Naive B cell (primary cell): ENCODE measurements around the gene CAD. TPM values are rescaled to one million over a fixed set of nuclear protein-coding genes. Genes with fewer than 3 reads are reported as not detected.
"Not testable (repeated sequence)": the region's sequence is repeated elsewhere in the genome, so short reads cannot be mapped to it uniquely, and the experiment has no call there.

Experiments used
- ATAC-seq, 2 donors: fragments of 150-1000 bp; cut with Tn5 transposase; 2 replicates each; pipeline ENCODE4 v1.10.0; 2021; ENCODE audit warnings: low read depth in 2 of 2, mild to moderate bottlenecking in 2 of 2, moderate library complexity in 2 of 2
- DNase-seq: peaks from one replicate; pipeline ENCODE4 v3.0.0; 2022
- H3K27ac Mint-ChIP-seq, 6 donors: one replicate each; pipeline ENCODE4 v1.8.0; 2020 to 2022; ENCODE audit warnings: mild to moderate bottlenecking in 6 of 6, mixed read lengths in 6 of 6, moderate library complexity in 5 of 6, inconsistent platforms in 2 of 6
- H3K27me3 Mint-ChIP-seq, 3 donors: one replicate each; pipeline ENCODE4 v1.8.0; 2021 to 2022; ENCODE audit warnings: mixed read lengths in 3 of 3, mild to moderate bottlenecking in 1 of 3
- H3K36me3 Mint-ChIP-seq, 2 donors: one replicate each; pipeline ENCODE4 v1.8.0; 2020 to 2022; ENCODE audit warnings: mixed read lengths in 2 of 2, inconsistent platforms in 1 of 2, mild to moderate bottlenecking in 1 of 2
- H3K4me1 Mint-ChIP-seq, 3 donors: one replicate each; pipeline ENCODE4 v1.8.0; 2020 to 2022; ENCODE audit warnings: mixed read lengths in 3 of 3, inconsistent platforms in 1 of 3, mild to moderate bottlenecking in 1 of 3, moderate library complexity in 1 of 3
- H3K4me3 Mint-ChIP-seq, 8 donors: one replicate each; pipeline ENCODE4 v1.8.0; 2020 to 2022; ENCODE audit warnings: mild to moderate bottlenecking in 8 of 8, mixed read lengths in 8 of 8, moderate library complexity in 8 of 8, inconsistent platforms in 2 of 8
- H3K9me3 Mint-ChIP-seq, 7 donors: one replicate each; pipeline ENCODE4 v1.8.0; 2020 to 2022; ENCODE audit warnings: mixed read lengths in 7 of 7, mild to moderate bottlenecking in 5 of 7, inconsistent platforms in 2 of 7, moderate library complexity in 1 of 7
- polyA plus RNA-seq, 6 donors: library from polyadenylated mRNA; unstranded; fragments of 300-500 nt; fragmentation: Illumina TruSeq; gene quantifications; one replicate each; pipeline ENCODE4 v1.2.3, GENCODE V29; 2021; ENCODE audit warnings: low read depth in 6 of 6

CAD gene
- polyA plus RNA-seq, 6 donors from 2014 or later: 5.4 to 20.7 (median 14.0) TPM

GRCh38 chr2:27261241-27261925 is 44.2 kb downstream of the CAD start:
- H3K27me3 Mint-ChIP-seq: peaks cover 56 to 71% (median 68%) of the 10 kb centered on the region in 3 donors
- H3K4me1 Mint-ChIP-seq: peaks cover 26 to 32% (median 27%) of the 10 kb centered on the region in 3 donors
- DNase-seq (no peak), ATAC-seq (no peak)
- H3K36me3 Mint-ChIP-seq: peaks cover 0 to 15% of the 10 kb centered on the region in 2 donors
- H3K4me3 Mint-ChIP-seq: peak overlapping the region; percentile 43 to 93 (median 80)
- H3K27ac Mint-ChIP-seq: peak overlapping the region in 1 of 6 donors; percentile 51
- H3K9me3 Mint-ChIP-seq: no peaks in the 10 kb centered on the region

GRCh38 chr2:27261926-27262298 is 44.7 kb downstream of the CAD start:
- no peak for ATAC-seq
- Mint-ChIP-seq H3K27me3 (peaks cover 56 to 65% (median 62%) of the 10 kb centered on the region in 3 donors), H3K27ac (no peak overlapping the region), H3K36me3 (peaks cover 0 to 15% of the 10 kb centered on the region in 2 donors), H3K9me3 (no peaks in the 10 kb centered on the region), H3K4me3 (peak overlapping the region; percentile 43 to 93 (median 80)), H3K4me1 (peaks cover 26 to 32% (median 27%) of the 10 kb centered on the region in 3 donors)
- peak; percentile 11 for DNase-seq

GRCh38 chr2:27262379-27263286 is 45.5 kb downstream of the CAD start, which contains the start of gene SLC30A3:
Gene SLC30A3 (minus strand): TSS chr2:27263047. CDS start chr2:27262906, 141 bp downstream.
- Mint-ChIP-seq H3K9me3 (no peaks in the 10 kb centered on the region), H3K27me3 (peaks cover 52 to 58% (median 55%) of the 10 kb centered on the region in 3 donors), H3K36me3 (peaks cover 0 to 15% of the 10 kb centered on the region in 2 donors), H3K4me1 (peaks cover 26 to 32% (median 27%) of the 10 kb centered on the region in 3 donors), H3K27ac (peak within 1 kb of the TSS in 3 of 6 donors; percentile 72 to 81 (median 74)), H3K4me3 (peak within 1 kb of the TSS; percentile 72 to 96 (median 94))
- DNase-seq (peak; percentile 51), ATAC-seq (peak; percentile 37 to 43)

DNA sequence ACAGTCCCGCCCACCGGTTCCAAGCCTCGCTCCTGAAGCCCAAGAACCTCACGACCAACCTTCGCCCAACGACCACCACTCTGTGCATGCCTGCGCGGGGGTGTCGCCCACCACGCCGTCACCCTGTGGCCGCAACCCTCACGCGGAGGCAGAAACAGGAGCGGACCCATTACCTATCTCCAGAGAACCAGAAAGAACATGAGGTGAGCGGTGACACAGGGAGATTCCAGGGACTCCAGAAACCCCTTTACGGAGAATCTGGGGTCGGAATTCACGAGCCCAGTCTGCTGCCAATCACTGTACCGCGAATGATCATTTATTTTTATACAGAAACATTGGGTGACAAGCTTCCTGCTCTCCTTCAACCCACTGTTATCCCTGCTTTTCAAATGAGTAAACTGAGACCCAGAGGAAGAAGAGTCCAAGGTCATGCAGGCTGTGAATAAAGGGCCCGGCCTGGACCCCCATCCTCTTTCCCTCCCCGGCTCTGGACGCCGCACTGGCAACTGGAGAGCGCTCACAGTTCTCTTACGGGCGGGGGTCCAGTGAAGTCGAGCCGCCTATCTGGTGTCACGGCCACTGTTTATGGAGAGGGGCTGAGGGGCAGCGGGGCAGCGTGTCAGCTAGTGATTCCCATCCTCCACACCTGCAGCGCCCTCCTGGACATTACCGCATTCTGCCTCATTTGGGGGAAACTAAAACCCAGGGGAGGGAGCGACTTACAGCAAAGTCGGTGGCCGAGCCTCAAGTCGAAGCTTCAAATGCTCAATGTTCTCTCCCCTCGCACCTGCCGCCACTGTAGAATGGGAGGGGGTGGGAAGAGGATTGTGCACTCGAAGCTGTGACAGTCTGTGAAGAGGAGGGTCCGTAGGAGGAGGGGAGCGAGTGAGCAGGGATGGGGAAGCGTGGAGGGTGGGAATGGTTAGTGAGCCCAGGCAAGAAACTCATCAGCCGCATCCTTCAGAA is 46.4 kb downstream of the CAD start:
- H3K36me3 Mint-ChIP-seq: peaks cover 0 to 15% of the 10 kb centered on the region in 2 donors
- ATAC-seq (no peak), DNase-seq (peak; percentile 11)
- H3K27me3 Mint-ChIP-seq: peaks cover 46 to 50% (median 46%) of the 10 kb centered on the region in 3 donors
- H3K4me3 Mint-ChIP-seq: peak overlapping the region; percentile 72 to 96 (median 94)
- peak overlapping the region in 4 of 6 donors; percentile 72 to 84 (median 78) for H3K27ac Mint-ChIP-seq
- no peaks in the 10 kb centered on the region for H3K9me3 Mint-ChIP-seq
- H3K4me1 Mint-ChIP-seq: peaks cover 26 to 32% (median 27%) of the 10 kb centered on the region in 3 donors

DNA sequence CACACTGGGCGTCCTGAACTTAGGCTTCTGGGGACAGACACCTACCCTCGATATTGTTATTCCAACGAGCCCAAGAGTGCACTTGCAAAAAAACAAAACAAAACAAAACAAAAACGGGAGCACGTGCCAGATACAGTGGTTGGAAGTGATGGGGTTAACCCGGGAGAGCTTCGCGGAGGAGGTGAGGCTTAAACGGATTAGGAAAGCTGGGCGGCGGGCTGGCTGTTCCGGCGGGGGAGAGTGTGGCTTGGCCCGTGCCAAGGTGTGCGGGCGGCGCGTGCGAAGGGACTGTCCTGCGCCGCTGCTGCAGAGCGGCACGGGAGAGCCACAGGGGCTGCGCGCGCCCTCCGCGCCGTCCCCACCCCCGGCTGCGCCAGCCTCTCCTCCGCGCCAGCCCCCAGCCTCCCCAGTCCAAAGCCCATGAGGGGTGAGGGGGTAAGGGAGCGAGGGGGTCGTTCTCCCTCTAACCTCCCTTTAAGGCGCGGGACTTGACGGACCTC is 47.1 kb downstream of the CAD start:
- Mint-ChIP-seq H3K27me3 (peaks cover 40 to 46% (median 44%) of the 10 kb centered on the region in 3 donors), H3K9me3 (no peaks in the 10 kb centered on the region), H3K36me3 (peaks cover 0 to 15% of the 10 kb centered on the region in 2 donors), H3K4me1 (peaks cover 26 to 32% (median 27%) of the 10 kb centered on the region in 3 donors), H3K4me3 (peak overlapping the region; percentile 72 to 96 (median 94)), H3K27ac (peak overlapping the region in 4 of 6 donors; percentile 60 to 84 (median 73))
- ATAC-seq (peak; percentile 49 to 55), DNase-seq (peak; percentile 18)

DNA sequence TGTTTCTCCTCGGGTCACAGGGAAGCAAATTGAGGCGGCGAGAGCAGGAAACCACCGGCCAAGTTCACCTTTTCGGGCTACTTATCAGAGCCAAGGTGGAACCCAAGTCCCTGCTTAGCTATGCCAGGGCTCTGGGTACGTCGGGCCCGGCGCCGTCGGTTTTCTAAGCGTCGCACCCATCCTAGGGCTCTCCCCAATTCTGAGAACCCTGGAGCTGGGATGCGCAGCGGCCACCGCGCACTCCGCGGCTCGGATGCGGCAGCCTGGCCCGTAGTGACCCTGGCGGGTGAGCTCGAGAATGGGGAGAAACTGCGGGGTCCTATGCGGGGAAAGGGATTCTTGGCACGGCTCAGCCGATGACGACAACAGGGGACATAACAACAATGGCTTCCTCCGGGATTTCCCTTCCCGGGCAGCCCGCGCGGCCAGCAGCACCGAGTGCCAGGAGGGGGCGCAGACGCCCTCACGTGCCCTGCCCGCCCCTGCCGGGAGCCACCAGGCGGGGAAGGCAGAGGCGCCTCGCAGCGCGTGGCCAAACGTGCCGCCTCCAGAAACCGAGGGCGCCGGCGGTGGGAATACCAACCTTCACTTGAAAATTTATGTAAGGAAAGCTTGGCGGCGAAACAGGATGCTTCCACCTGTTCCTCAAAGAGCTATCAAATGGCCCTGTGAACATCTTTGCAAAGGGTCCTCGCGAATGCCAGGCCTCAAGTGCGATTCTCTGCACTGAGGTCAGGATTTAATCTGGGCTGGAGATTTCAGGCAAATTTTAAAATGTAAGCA is 47.8 kb downstream of the CAD start:
- peak; percentile 78 to 82 for ATAC-seq
- peaks cover 35 to 44% (median 41%) of the 10 kb centered on the region in 3 donors for H3K27me3 Mint-ChIP-seq
- peak; percentile 68 for DNase-seq
- peaks cover 0 to 15% of the 10 kb centered on the region in 2 donors for H3K36me3 Mint-ChIP-seq
- peaks cover 26 to 32% (median 27%) of the 10 kb centered on the region in 3 donors for H3K4me1 Mint-ChIP-seq
- H3K9me3 Mint-ChIP-seq: no peaks in the 10 kb centered on the region
- H3K4me3 Mint-ChIP-seq: peak overlapping the region; percentile 72 to 96 (median 94)
- peak overlapping the region in 5 of 6 donors; percentile 36 to 89 (median 78) for H3K27ac Mint-ChIP-seq

DNA sequence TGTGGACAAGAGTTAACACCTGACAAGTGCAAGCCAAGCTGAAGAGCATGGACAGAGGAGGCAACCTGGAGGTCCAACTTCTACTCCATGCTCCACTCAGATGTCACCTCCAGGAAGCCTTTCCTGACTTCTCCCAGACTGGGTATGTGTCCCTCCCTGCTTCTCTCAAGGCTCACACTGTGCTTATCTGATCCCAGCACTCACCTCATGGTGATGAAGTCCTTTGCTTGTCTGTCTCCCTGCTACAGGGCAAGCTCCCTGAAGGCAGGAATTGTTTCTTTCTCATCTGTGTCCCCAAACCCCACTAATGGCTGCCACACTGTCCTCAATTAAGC is 48.3 kb downstream of the CAD start:
- Mint-ChIP-seq H3K27ac (peak overlapping the region in 3 of 6 donors; percentile 9 to 71 (median 71)), H3K9me3 (no peaks in the 10 kb centered on the region), H3K4me3 (peak overlapping the region in 7 of 8 donors; percentile 20 to 96 (median 79)), H3K36me3 (peaks cover 0 to 15% of the 10 kb centered on the region in 2 donors), H3K4me1 (peaks cover 26 to 32% (median 27%) of the 10 kb centered on the region in 3 donors), H3K27me3 (peaks cover 34 to 41% (median 40%) of the 10 kb centered on the region in 3 donors)
- DNase-seq: no peak
- no peak for ATAC-seq

- not testable (repeated sequence) for H3K4me3 Mint-ChIP-seq, H3K36me3 Mint-ChIP-seq, H3K9me3 Mint-ChIP-seq, DNase-seq, ATAC-seq, H3K27ac Mint-ChIP-seq
- Mint-ChIP-seq H3K4me1 (peaks cover 12 to 18% (median 12%) of the 10 kb centered on the region in 3 donors), H3K27me3 (peaks cover 21 to 30% (median 26%) of the 10 kb centered on the region in 3 donors)
Measured at GRCh38 chr2:27268296-27268695, 51.1 kb downstream of the CAD start.

GRCh38 chr2:27270131-27270530 is 53.0 kb downstream of the CAD start:
- peaks cover 0 to 4% (median 4%) of the 10 kb centered on the region in 3 donors for H3K4me1 Mint-ChIP-seq
- DNase-seq (no peak), ATAC-seq (no peak)
- no peak overlapping the region for H3K4me3 Mint-ChIP-seq
- peaks cover 22 to 29% (median 26%) of the 10 kb centered on the region in 3 donors for H3K27me3 Mint-ChIP-seq
- no peaks in the 10 kb centered on the region for H3K36me3 Mint-ChIP-seq
- H3K27ac Mint-ChIP-seq: peak overlapping the region in 1 of 6 donors; percentile 22
- peaks cover 0 to 1% (median 0%) of the 10 kb centered on the region in 7 donors for H3K9me3 Mint-ChIP-seq

DNA sequence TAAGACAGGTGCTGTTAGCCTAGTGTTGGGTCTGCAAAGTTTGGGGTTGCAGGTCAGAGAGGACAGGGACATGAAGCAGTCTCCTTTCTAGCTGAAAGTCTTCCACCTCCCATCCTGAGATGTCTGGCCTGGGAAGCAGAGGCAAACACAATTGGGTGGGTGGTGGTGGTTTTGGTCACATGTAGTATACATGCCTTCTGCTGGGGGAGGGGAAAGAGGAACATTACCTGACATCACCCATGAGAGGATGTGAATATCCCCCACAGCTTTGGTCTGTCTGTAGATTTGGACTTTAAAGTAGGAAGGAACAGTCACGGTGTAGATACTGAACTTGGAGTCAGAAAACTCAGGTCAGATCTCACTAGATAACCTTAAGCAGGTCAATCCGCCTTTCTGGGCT is 53.5 kb downstream of the CAD start:
- DNase-seq: no peak
- H3K4me3 Mint-ChIP-seq: no peak overlapping the region
- H3K4me1 Mint-ChIP-seq: no peaks in the 10 kb centered on the region
- H3K27me3 Mint-ChIP-seq: peaks cover 16 to 30% (median 26%) of the 10 kb centered on the region in 3 donors
- ATAC-seq: peak; percentile 37 to 40
- H3K9me3 Mint-ChIP-seq: peaks cover 0 to 1% (median 0%) of the 10 kb centered on the region in 7 donors
- no peak overlapping the region for H3K27ac Mint-ChIP-seq
- H3K36me3 Mint-ChIP-seq: no peaks in the 10 kb centered on the region

DNA sequence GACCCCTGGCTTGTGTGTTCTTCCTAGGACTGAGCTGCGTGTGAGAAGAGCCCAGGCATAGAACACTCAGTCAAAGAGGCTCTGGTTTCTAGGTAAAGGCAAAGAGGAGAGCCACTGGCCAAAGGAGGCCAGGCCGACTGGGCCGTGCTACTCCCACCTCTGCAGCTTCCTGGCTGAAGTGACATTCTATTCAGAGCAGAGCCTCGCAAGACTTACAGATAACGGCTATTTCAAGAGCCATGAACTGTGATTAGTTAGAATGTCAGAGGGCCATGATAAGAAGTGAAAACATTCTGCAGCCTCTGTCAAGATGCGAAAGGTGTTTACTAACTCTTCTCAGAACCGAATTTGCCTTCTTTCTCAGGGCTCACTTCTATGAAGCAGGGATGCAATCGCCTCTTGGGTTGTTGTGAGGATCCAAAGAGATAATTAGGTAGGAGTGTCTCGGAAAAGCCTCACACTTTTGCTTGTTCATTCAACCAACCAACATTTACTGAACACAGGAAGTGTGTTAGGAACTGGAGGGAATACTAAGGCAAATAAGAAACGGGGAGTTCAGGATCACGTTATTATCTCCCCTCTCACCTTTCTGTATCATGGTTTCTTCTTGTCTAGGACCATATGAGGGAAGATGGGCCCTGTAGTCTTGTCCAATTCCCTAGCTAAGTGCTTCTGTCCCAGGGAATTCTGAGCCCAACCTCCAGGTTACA is 54.6 kb downstream of the CAD start:
- Mint-ChIP-seq H3K4me3 (no peak overlapping the region), H3K9me3 (peaks cover 0 to 1% (median 0%) of the 10 kb centered on the region in 7 donors), H3K4me1 (no peaks in the 10 kb centered on the region), H3K27me3 (peaks cover 20 to 37% (median 26%) of the 10 kb centered on the region in 3 donors), H3K27ac (no peak overlapping the region), H3K36me3 (no peaks in the 10 kb centered on the region)
- no peak for DNase-seq
- no peak for ATAC-seq
